ENCODE data around the gene KCNK3.
"Not testable (repeated sequence)": the region's sequence is repeated elsewhere in the genome, so short reads cannot be mapped to it uniquely, and the experiment has no call there.

The KCNK3 gene

GRCh38 chr2:26727641-26728561, 35.4 kb downstream of the KCNK3 start:
- DNase-seq = no peak

GRCh38 chr2:26729311-26729710, 36.8 kb downstream of the KCNK3 start:
- DNase-seq = no peak

DNA sequence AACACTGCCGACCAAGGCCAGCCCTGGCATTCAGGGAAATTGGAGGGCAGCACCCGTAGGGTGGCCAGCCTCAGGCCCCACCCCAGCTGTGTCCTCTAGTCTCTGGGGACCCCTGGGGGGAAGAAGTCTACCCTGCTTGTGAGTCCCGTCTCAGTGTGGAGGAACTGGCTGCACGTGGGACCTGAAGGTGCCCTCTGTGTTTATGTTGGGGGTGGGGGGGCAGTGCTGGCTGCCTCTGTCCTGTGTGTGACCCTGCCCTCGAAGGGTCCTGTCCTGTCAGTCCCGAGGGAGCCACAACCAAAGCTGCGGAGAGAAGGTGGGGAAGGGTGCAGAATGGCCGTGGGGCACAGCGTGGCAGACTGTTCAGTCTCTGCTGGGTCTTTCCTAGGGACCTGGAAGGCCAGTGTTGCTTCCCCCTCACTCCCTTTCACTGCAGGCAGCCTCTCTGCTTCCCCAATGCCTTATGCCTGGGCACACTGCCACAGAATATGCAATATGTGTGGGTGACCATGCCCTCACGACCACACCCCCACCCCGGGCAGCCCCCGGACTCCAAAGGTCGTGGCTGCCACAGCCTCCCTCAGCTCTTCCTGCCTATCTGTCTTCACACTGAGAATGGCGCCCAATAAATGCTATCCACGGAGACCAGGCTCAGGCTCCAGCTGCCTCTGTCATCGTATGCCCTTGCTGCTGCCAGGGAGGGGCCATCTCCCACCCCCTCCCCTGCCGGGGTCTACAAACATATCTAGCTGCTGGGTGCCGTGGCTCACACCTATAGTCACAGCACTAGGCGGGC, 38.2 kb downstream of the KCNK3 start:
- DNase-seq = no peak

GRCh38 chr2:26731714-26732113, 39.2 kb downstream of the KCNK3 start:
- DNase-seq = no peak

DNA sequence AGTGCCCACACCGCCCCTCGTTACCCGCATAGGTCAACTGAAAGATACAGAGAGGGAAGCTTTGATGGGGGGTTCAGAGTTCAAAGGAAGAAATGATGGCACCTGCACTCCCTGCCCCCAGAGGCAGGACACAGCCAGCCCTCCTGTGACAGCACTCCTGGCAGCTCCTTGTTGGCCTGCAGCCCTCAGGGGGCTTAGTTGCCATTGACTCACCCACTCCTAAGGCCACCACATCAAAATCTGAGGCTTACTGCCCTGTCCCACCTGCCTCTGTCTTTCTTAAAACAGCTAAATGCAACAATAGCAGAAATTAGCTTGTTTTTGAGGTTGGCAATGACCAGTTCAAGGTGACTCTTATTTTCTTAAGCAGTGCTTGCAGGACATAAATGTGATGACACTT, 39.9 kb downstream of the KCNK3 start:
- no peak for DNase-seq

- no peak for DNase-seq
Observed at GRCh38 chr2:26733413-26733812, 40.9 kb downstream of the KCNK3 start.

DNA sequence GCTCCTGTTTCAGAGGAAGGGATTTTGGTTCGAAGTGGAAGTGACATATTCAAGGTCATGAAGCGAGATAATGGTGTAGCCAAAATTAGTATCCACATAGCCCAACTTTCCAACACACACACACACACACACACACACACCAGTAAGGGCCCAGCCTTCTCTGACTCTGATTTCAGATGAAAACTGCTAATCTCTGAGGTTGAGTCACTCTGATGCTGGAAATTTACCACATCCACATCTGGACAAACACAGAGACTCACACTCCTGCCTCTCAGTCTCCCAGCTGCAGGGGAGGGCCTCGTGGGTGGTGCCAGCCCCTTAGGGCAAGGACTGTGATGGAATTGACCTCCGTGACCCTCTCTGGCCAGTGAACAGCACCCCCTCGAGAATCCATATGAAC, 42.6 kb downstream of the KCNK3 start:
- no peak for DNase-seq

DNA sequence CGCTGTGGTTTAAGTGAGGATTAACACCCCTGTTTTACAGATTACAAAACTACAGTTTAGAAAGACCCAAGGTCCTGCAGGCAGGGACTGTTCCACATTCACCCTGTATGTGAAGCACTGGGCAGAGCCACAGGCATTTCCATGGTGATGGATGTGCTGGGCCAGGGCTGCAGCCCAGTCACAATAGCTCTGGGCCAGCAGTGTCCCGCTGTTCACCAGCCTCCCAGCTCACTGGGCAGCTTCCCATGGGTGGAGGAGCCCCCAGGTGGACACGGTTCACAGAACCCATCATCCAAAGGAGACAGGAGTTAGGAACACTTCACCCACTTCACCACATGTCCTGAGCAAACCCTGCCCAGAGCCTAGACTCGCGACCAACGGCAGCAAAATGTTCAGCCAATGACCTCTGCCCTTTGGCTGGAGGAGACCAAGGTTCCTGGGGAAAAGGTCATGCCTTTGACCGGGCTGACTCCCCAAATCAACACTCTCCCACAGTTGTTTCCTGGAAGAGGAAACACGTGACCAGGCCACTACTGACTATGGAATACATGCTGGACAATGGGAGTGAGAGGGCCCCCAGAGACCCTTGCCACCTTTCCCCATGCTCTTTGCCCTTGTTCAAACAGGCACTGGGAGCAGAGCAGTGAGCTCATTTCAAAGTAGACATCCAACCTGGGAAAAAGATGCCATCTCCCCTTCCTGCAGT, 43.5 kb downstream of the KCNK3 start:
- DNase-seq = peak in 13 of 56 donors; percentile 10 to 43 (median 21)

GRCh38 chr2:26737221-26737620, 44.7 kb downstream of the KCNK3 start:
- no peak for DNase-seq

DNA sequence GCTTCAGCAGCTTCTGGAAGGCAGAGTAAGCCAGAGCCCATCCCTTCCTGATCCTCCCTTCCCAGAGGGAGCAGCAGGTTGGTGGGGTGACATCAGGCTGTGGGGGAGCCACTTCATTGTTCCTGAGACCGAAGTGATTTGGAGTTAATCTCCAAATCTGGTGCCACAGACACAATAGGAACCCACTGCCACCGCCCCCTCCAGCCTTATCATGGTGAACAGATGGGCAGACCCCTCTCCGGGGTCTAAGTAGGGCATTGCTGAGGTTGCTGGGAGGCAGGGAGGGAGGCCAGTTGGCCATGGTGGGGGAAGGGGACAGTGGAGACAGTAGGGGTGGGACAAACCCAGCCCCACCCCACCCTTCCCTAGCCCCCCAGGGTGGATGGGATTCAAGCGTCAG, 46.0 kb downstream of the KCNK3 start:
- no peak for DNase-seq

- DNase-seq = no peak
Observed at GRCh38 chr2:26739514-26739913, 47.0 kb downstream of the KCNK3 start.

GRCh38 chr2:26740346-26740745, 47.8 kb downstream of the KCNK3 start:
- no peak for DNase-seq

GRCh38 chr2:26740890-26741302, 48.4 kb downstream of the KCNK3 start:
- DNase-seq = no peak

DNA sequence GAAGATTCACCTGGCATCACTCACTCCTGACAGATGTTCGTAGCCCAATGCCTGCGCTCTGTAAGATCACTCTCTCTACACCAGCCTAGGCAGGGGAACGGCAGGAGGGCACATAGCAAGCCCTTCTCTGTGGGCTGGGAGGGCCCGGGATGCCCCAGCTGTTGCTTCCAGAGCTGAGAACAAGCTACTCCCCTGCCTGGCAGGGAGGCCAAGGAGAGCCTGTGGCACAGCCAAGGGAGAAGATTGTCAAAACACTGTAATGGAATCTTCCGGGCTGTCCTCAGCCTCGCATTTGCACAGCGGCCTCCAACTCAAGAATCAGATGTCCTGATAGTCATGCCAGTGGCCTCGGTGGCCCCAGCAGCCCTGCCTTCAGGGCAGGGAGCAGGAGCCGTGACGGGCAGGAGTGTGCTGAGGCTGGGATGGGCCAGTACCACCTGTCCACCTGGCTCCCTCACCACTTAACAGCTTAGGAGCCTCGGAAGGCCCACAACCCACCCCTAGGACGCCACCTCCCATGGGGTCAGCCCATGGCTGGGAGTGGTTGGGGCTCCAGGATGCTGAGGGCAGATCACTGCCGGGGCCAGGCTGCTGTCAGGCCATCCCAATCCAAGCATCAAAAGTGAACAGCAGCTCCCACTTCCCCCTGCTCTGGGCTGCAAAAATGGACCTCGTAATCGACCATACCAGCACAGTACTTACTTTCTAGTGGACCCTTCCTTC, 49.7 kb downstream of the KCNK3 start:
- DNase-seq = no peak

GRCh38 chr2:26743852-26744251, 51.3 kb downstream of the KCNK3 start:
- no peak for DNase-seq

DNA sequence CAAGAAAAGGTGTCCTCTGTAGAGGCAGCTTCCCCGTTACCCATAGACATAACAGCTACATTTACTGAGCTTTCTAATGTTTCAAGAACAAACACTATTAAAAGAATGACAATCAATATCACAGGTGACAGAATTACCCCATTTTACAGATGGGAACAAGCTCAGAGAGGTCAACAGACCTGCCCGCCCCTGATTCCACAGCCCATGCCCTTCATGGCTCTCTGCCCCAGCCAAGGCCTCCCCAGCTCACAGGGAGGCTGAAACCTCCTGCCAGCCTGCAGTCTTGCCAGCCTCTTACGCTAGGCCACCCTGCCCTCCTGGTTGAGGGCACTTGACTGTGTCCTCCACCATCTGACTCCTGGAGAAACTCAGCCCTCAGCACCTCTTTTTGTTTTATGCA, 52.4 kb downstream of the KCNK3 start:
- no peak for DNase-seq

GRCh38 chr2:26745609-26746327, 53.2 kb downstream of the KCNK3 start:
- DNase-seq = peak in 53 of 56 donors; percentile 13 to 93 (median 64)

DNA sequence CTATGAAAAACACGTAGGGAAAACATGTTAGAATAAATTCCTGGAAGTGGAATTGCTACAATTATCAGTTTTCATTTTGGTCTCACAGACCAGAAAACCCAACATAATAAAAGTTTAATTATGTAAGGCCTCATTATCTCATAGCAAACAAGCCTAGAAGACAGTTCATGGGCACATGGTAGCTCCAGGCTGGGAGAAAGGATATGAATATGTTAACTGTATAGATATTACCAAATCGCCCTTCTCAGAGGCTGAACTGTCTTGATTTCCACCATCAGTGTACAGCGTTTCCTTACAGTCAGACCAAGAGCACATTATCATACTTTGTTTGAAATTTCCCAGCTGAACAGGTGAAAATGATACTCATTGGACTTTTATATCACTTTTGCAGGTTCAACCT, 54.4 kb downstream of the KCNK3 start:
- DNase-seq = no peak

DNA sequence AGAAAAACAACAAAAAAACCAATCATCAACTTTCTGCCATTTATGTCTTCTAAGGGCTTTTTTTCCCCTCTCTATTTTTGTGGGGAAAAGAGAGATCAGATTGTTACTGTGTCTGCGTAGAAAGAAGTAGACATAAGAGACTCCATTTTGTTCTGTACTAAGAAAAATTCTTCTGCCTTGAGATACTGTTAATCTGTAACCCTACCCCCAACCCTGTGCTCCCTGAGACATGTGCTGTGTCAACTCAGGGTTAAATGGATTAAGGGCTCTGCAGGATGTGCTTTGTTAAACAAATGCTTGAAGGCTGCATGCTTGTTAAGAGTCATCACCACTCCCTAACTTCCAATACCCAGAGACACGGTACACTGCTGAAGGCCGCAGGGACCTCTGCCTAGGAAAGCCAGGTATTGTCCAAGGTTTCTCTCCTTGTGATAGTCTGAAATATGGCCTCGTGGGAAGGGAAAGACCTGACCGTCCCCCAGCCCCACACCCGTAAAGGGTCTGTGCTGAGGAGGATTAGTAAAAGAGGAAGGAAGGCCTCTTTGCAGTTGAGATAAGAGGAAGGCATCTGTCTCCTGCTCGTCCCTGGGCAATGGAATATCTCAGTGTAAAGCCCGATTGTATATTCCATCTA, 57.4 kb downstream of the KCNK3 start:
- DNase-seq = not testable (repeated sequence)

DNA sequence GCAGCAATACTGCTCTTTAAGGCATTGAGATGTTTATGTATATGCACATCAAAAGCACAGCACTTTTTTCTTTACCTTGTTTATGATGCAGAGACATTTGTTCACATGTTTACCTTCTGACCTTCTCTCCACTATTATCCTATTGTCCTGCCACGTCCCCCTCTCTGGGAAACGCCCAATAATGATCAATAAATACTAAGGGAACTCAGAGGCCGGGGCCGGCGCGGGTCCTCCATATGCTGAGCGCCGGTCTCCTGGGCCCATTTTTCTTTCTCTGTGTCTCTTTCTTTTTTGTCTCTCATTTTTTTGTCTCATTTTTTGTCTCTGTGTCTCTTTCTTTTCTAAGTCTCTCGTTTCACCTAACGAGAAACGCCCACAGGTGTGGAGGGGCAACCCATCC, 57.9 kb downstream of the KCNK3 start:
- not testable (repeated sequence) for DNase-seq

All from nucleus accumbens (tissue), 56 donors.